ENCODE measurements around the gene KSR2.

The KSR2 gene

GRCh38 chr12:117972301-117972700 lies 3.5 kb upstream of the KSR2 start:
- no peak for DNase-seq (ENCODE audit: low spot score)
- TF ChIP-seq CTCF (conservative IDR thresholded peaks at IDR 0.05; ENCODE audit: low read depth) = no peak
- ChIA-PET CTCF (interaction anchor here (0.6 kb wide), 1 partner anchor 9 kb away, joined by 3 read pairs; no protein-coding TSS in a partner anchor), POLR2A (ENCODE audit: low non-redundant PET) (no interaction called here)
- no peak overlapping the region for H3K27ac ChIP-seq

GRCh38 chr12:117970334-117970733 lies 1.5 kb upstream of the KSR2 start:
- POLR2A ChIA-PET (ENCODE audit: low non-redundant PET) = interaction anchor here (0.6 kb wide), 1 partner anchor 17 kb away, joined by 6 read pairs; no protein-coding TSS in a partner anchor
- CTCF ChIA-PET = no interaction called here
- H3K27ac ChIP-seq = no peak overlapping the region
- no peak for DNase-seq (ENCODE audit: low spot score)
- TF ChIP-seq CTCF (conservative IDR thresholded peaks at IDR 0.05; ENCODE audit: low read depth) = no peak

- no peak overlapping the region for H3K27ac ChIP-seq
- no peak for DNase-seq (ENCODE audit: low spot score)
- POLR2A ChIA-PET (ENCODE audit: low non-redundant PET) = no interaction called here
- TF ChIP-seq CTCF (conservative IDR thresholded peaks at IDR 0.05; ENCODE audit: low read depth) = no peak
- CTCF ChIA-PET = no interaction called here
Measured at GRCh38 chr12:117968151-117968789, 520 bp downstream of the KSR2 start.

- no peak for TF ChIP-seq CTCF (conservative IDR thresholded peaks at IDR 0.05; ENCODE audit: low read depth)
- no peak for DNase-seq (ENCODE audit: low spot score)
- ChIA-PET POLR2A (ENCODE audit: low non-redundant PET) (no interaction called here), CTCF (no interaction called here)
- H3K27ac ChIP-seq = no peak overlapping the region
Measured at GRCh38 chr12:117967512-117967911, 1.3 kb downstream of the KSR2 start.

- ChIA-PET CTCF (no interaction called here), POLR2A (ENCODE audit: low non-redundant PET) (no interaction called here)
- H3K27ac ChIP-seq = no peak overlapping the region
- no peak for TF ChIP-seq CTCF (conservative IDR thresholded peaks at IDR 0.05; ENCODE audit: low read depth)
- DNase-seq (ENCODE audit: low spot score) = no peak
Measured at GRCh38 chr12:117967043-117967442, 1.7 kb downstream of the KSR2 start.

GRCh38 chr12:117966511-117966910 lies 2.3 kb downstream of the KSR2 start:
- TF ChIP-seq CTCF (conservative IDR thresholded peaks at IDR 0.05; ENCODE audit: low read depth) = no peak
- ChIA-PET POLR2A (ENCODE audit: low non-redundant PET) (no interaction called here), CTCF (interaction anchor here (0.6 kb wide), 1 partner anchor 407 kb away, joined by 5 read pairs; no protein-coding TSS in a partner anchor)
- no peak overlapping the region for H3K27ac ChIP-seq
- no peak for DNase-seq (ENCODE audit: low spot score)

Measured in RWPE1 (cell line).